ENCODE results near the gene SLC2A1. TPM values are rescaled to one million over a fixed set of nuclear protein-coding genes. Genes with fewer than 3 reads are reported as not detected.

The SLC2A1 gene
- total RNA-seq, 3 donors from 2014 or later, result 29.5 to 78.9 (median 42.1) TPM

GRCh38 chr1:42937836-42938644, 20.6 kb downstream of the SLC2A1 start:
- Histone ChIP-seq H3K4me1 (peaks cover 5 to 57% of the 10 kb centered on the region in 2 donors), H3K36me3 (no peaks in the 10 kb centered on the region), H3K9me3 (no peaks in the 10 kb centered on the region), H3K4me3 (no peak overlapping the region), H3K27me3 (no peaks in the 10 kb centered on the region), H3K27ac (peak overlapping the region; percentile 53 to 72)
- intact Hi-C loops (cut with DNase I; ENCODE audit: low total_unique reads), result no loop called here
- no peak for DNase-seq (ENCODE audit: low spot score in 2 of 2)
- TF ChIP-seq POLR2A (IDR thresholded peaks at IDR 0.05), result no peak
- no peak for TF ChIP-seq CTCF (IDR thresholded peaks at IDR 0.05)
- TF ChIP-seq POLR2AphosphoS5 (IDR thresholded peaks at IDR 0.05), result no peak

- peak in 1 of 2 donors; percentile 34 for DNase-seq (ENCODE audit: low spot score in 2 of 2)
- peak in 1 of 3 donors; percentile 19 for TF ChIP-seq POLR2AphosphoS5 (IDR thresholded peaks at IDR 0.05)
- no peak for TF ChIP-seq POLR2A (IDR thresholded peaks at IDR 0.05)
- H3K36me3 ChIP-seq, result no peaks in the 10 kb centered on the region
- H3K4me3 ChIP-seq, result no peak overlapping the region
- peaks cover 0 to 56% of the 10 kb centered on the region in 2 donors for H3K4me1 ChIP-seq
- intact Hi-C loops (cut with DNase I; ENCODE audit: low total_unique reads), result no loop called here
- H3K27ac ChIP-seq, result peak overlapping the region; percentile 49 to 72
- H3K9me3 ChIP-seq, result no peaks in the 10 kb centered on the region
- no peaks in the 10 kb centered on the region for H3K27me3 ChIP-seq
Observed at GRCh38 chr1:42937141-42937696, 21.4 kb downstream of the SLC2A1 start.

- peaks cover 0 to 51% of the 10 kb centered on the region in 2 donors for H3K4me1 ChIP-seq
- no peaks in the 10 kb centered on the region for H3K36me3 ChIP-seq
- H3K27me3 ChIP-seq, result no peaks in the 10 kb centered on the region
- no peak overlapping the region for H3K4me3 ChIP-seq
- TF ChIP-seq POLR2AphosphoS5 (IDR thresholded peaks at IDR 0.05) (no peak), CTCF (IDR thresholded peaks at IDR 0.05) (no peak), POLR2A (IDR thresholded peaks at IDR 0.05) (no peak)
- H3K9me3 ChIP-seq, result no peaks in the 10 kb centered on the region
- intact Hi-C loops (cut with DNase I; ENCODE audit: low total_unique reads), result no loop called here
- peak; percentile 19 to 45 for DNase-seq (ENCODE audit: low spot score in 2 of 2)
- H3K27ac ChIP-seq, result peak overlapping the region; percentile 56 to 72
Observed at GRCh38 chr1:42936309-42937078, 22.2 kb downstream of the SLC2A1 start.

GRCh38 chr1:42935971-42936308, 22.7 kb downstream of the SLC2A1 start:
- intact Hi-C loops (cut with DNase I; ENCODE audit: low total_unique reads), result no loop called here
- peak overlapping the region; percentile 56 to 72 for H3K27ac ChIP-seq
- TF ChIP-seq POLR2A (IDR thresholded peaks at IDR 0.05) (no peak), POLR2AphosphoS5 (IDR thresholded peaks at IDR 0.05) (no peak), CTCF (IDR thresholded peaks at IDR 0.05) (no peak)
- peak in 1 of 2 donors; percentile 7 for DNase-seq (ENCODE audit: low spot score in 2 of 2)
- no peaks in the 10 kb centered on the region for H3K27me3 ChIP-seq
- H3K4me3 ChIP-seq, result no peak overlapping the region
- H3K4me1 ChIP-seq, result peaks cover 0 to 48% of the 10 kb centered on the region in 2 donors
- no peaks in the 10 kb centered on the region for H3K36me3 ChIP-seq
- no peaks in the 10 kb centered on the region for H3K9me3 ChIP-seq

- intact Hi-C loops (cut with DNase I; ENCODE audit: low total_unique reads), result no loop called here
- TF ChIP-seq CTCF (IDR thresholded peaks at IDR 0.05) (no peak), POLR2AphosphoS5 (IDR thresholded peaks at IDR 0.05) (no peak), POLR2A (IDR thresholded peaks at IDR 0.05) (no peak)
- peak; percentile 18 to 38 for DNase-seq (ENCODE audit: low spot score in 2 of 2)
- Histone ChIP-seq H3K4me1 (peaks cover 0 to 44% of the 10 kb centered on the region in 2 donors), H3K27ac (peak overlapping the region in 1 of 2 donors; percentile 72), H3K9me3 (no peaks in the 10 kb centered on the region), H3K36me3 (no peaks in the 10 kb centered on the region), H3K4me3 (no peak overlapping the region), H3K27me3 (no peaks in the 10 kb centered on the region)
Observed at GRCh38 chr1:42935313-42935895, 23.3 kb downstream of the SLC2A1 start.
